ENCODE results near the gene CANT1. TPM values are rescaled to one million over a fixed set of nuclear protein-coding genes. Genes with fewer than 3 reads are reported as not detected.

CANT1 gene
- total RNA-seq, 1 experiment from 2014 or later = 33.0 TPM

DNA sequence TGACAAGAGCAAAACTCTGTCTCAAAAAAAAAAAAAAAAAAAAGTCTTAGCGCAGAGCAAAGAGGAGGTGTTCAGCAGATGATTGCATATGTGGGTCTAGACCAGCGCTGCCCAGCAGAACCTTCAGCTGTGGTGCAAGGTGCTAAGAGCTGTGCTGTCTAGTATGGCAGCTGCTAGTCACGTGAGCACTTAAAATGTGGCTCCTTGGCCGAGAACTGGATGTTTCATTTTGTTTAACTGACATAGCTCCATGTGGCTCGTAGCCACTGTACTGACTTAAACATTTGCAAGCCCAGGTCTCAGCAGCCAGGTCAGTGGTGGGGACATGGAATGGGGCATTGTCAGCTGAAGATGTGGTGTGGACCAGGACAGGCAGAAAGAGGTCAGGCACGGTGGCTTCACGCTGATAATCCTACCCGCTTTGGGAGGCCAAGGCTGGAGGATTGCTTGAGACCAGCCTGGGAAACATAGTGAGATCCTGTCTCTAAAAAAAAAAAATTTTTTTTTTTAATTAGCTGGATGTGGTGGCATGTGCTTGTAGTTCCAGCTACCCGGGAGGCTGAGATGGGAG lies 23.6 kb upstream of the CANT1 start:
- Histone ChIP-seq H3K9ac (ENCODE audit: extremely low read depth, insufficient read length, low read length) (no peak overlapping the region), H3K18ac (ENCODE audit: insufficient read length, low read depth, low read length) (no peak overlapping the region), H3K4ac (ENCODE audit: low read depth, low read length) (no peak overlapping the region), H4K8ac (replicated peaks; ENCODE audit: insufficient read length, low read depth, low read length) (no peak overlapping the region), H3K23me2 (ENCODE audit: insufficient read length, low read depth, low read length, poor library complexity, severe bottlenecking) (peaks cover 3% of the 10 kb centered on the region), H2AK5ac (ENCODE audit: insufficient read length, low read length) (no peak overlapping the region), H3K4me1 (ENCODE audit: insufficient read depth, low read length) (no peaks in the 10 kb centered on the region), H4K5ac (ENCODE audit: insufficient read length, low read depth, low read length) (no peak overlapping the region), H2AFZ (ENCODE audit: low read length) (no peak overlapping the region), H2BK20ac (ENCODE audit: low read depth, low read length, poor library complexity, severe bottlenecking) (no peak overlapping the region), H2BK120ac (ENCODE audit: low read depth, low read length, poor library complexity, severe bottlenecking) (no peak overlapping the region), H3K27ac (ENCODE audit: insufficient read length, low read depth, low read length) (no peak overlapping the region), H2BK15ac (ENCODE audit: low read depth, low read length) (no peak overlapping the region), H3K79me2 (ENCODE audit: insufficient read depth, low read length) (no peaks in the 10 kb centered on the region), H3K14ac (ENCODE audit: insufficient read depth, low read length) (no peak overlapping the region), H3K9me3 (ENCODE audit: control insufficient read depth, low read depth, low read length) (no peaks in the 10 kb centered on the region), H3K27me3 (ENCODE audit: insufficient read depth, low read length) (no peaks in the 10 kb centered on the region; the same call in 1 of the 2 replicates), H2BK5ac (ENCODE audit: insufficient read length, low read length) (no peak overlapping the region), H3K56ac (ENCODE audit: insufficient read length, low read depth, low read length) (no peak overlapping the region), H3K23ac (ENCODE audit: insufficient read length, low read depth, low read length) (peak overlapping the region; percentile 36), H3T11ph (ENCODE audit: low read length) (no peak overlapping the region), H3K4me2 (ENCODE audit: insufficient read depth, insufficient read length, low read length) (no peak overlapping the region), H4K20me1 (ENCODE audit: control insufficient read depth, insufficient read depth, insufficient read length) (no peaks in the 10 kb centered on the region), H2BK12ac (ENCODE audit: insufficient read length, low read depth, low read length) (no peak overlapping the region), H4K91ac (ENCODE audit: insufficient read length, low read depth, low read length) (no peak overlapping the region), H3K79me1 (ENCODE audit: insufficient read depth, low read depth, low read length, poor library complexity, severe bottlenecking) (no peaks in the 10 kb centered on the region)
- Mint-ChIP-seq H3K27me3 (ENCODE audit: low read depth) (peaks cover 89% of the 10 kb centered on the region), H3K4me3 (no peak overlapping the region), H3K36me3 (ENCODE audit: insufficient read depth in 1 of 3, low read depth in 3 of 3) (no peaks in the 10 kb centered on the region), H3K4me1 (peaks cover 3 to 8% of the 10 kb centered on the region in 2 experiments; a peak in 2 of 4 replicates), H3K27ac (no peak overlapping the region), H3K9me3 (no peaks in the 10 kb centered on the region)
- DNase-seq = no peak
- TF ChIP-seq CTCF (conservative IDR thresholded peaks at IDR 0.05) = no peak
- no CpG with 5 or more reads among the region's 9 CpGs for WGBS (ENCODE audit: extremely low coverage, insufficient read length, low lambda C conversion rate)
